Activated CD8-positive, alpha-beta memory T cell treated with anti-CD3 and anti-CD28 coated beads, Interleukin-2, amount 50 U/mL, for 24 hours (primary cell): ENCODE measurements around the gene CDC26.
"Not testable (repeated sequence)": the region's sequence is repeated elsewhere in the genome, so short reads cannot be mapped to it uniquely, and the experiment has no call there.

ENCODE experiments used
- DNase-seq: peaks from one replicate; pipeline ENCODE4 v3.0.0-alpha.2; 2020; ENCODE audit errors: extremely low read depth

The CDC26 gene

DNA sequence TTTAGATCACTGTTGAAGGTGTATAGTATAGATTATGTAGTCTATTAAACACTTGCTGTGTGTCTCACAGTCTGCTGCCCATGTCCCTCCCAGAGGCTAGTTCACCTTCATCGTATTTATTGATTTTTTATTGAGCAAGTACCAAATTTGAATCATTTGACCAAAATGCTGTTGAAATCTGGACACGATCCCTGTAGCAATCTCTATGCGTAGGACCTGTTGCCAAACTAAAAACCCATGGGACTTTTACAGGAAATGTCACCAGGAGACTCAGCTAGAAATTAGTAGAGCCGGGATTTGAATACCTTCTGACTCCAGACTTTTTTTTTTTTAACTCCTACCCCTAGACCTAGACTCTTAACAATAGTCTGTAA is 36.5 kb downstream of the CDC26 start:
- DNase-seq: no peak

DNA sequence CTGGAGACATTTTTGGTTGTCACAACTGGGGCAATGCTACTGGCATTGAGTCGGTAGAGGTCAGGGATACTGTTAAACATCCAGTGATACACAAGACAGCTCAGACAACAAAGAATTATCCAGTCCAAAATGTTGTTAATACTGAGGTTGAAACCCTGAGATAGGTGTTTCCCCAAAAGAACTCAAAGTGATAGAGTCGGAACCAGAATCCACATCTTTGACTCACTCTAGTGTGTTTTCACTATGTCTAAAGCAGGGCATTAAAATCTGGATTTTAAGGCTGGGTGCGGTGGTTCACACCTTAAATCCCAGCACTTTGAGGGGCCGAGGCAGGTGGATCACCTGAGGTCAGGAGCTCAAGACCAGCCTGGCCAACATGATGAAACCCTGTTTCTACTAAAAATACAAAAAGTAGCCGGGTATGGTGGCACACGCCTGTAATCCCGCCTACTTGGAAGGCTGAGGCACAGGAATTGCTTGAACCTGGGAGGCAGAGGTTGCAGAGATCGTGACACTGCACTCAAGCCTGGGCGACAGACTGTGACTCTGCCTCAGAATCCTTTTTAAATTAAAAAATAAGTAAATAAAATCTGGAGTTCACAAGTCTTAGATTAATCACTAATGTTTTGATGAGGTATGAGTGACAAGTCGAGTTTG is 37.0 kb downstream of the CDC26 start:
- no peak for DNase-seq

DNA sequence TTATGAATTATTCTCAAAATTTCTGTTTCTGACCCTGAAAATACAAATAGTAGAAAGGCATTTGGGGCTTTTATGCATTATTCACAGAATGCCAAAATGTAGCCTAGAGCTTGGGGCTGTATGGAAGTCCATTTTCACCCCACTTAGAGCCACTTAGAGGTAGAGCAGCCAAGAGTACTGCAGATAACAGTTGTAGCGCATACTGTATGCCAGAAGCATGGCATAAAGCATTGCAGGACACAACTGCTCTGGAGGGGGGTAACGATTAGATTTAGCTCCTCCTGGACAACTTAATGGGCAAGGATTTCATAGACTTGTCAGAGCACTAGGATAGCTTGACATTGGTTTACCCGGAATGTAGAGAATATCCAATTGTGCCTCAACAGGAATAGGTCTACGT is 38.3 kb downstream of the CDC26 start:
- DNase-seq: no peak

DNA sequence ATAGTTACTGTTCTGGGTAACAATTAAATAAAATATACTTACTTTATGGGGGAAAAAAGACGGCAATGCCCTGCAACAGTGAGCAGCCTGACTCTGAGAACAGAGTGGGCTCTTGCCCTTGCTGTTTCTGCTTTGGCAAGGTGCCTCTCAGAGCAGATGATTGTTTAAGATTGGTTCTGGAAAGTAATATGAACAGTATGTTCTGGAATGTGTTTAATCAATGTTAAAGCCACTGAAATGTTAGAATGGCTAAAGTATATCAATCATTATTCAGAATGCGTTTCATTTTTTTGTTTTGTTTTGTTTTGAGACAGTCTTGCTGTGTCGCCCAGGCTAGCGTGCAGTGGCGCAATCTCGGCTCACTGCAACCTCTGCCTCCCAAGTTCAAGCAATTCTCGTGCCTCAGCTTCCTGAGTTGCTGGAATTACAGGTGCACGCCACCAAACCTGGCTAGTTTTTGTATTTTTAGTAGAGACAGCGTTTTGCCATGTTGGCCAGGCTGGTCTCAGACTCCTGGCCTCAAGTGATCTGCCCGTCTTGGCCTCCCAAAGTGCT is 39.6 kb downstream of the CDC26 start:
- not testable (repeated sequence) for DNase-seq

DNA sequence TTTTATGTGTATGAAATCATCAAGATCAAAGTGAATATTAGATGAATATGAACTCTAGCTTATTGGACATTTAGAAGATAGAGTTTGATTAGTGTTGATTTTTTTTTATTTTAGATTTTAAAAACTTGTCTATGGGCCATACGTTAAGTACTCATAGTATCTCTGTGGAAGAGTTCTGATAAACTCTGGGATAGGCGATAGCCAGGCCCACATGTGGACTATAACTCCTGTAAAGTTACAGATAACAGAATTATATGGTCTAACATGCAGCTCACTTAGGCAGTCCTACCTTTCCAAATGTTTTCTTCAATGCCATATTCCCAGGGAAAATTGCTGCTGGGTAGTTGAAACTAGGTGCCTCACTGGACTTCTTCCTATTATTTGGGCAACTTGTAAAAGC is 43.7 kb downstream of the CDC26 start:
- no peak for DNase-seq

DNA sequence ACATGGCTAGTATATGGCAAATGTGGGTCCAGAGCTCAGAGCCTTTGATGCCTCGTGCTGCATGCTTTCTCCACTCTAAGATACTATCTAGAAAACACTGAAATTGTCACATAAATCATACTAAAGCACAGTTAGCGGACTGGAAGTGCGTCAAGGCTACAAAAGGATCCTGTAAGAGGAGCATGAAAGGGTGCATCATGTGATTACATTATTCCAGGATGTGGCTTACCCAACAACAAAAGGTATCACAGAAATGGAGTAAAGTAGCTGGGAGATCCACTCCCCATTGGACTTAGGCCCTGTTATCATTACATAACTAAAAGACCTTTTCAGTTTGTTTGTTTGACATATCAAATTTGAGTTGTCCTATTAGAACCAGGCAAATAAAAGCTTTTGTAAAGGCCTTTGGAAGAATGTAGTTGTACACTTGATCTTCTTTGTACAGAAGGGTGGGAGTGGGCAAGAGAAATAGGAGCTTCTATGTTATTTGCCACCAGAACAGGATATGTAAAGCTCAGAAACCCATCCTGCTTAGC is 47.2 kb downstream of the CDC26 start:
- DNase-seq: no peak

DNA sequence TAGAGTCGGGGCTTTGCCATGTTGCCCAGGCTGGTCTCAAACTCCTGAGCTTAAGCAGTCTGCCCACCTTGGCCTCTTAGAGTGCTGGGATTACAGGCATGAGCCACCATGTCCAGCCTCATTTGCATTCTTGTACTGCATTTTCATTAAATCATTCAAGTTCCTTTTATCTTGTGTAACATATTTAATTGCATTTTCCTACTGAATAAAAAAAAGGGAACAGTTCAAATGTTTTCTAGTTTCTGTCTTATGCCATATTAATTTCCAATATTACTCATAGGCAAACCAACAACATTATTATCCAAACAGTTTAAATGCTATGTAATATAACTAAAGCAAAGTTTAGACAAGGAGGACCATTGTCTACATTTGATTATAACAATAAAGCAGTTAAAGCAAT is 47.9 kb downstream of the CDC26 start:
- DNase-seq: no peak

DNA sequence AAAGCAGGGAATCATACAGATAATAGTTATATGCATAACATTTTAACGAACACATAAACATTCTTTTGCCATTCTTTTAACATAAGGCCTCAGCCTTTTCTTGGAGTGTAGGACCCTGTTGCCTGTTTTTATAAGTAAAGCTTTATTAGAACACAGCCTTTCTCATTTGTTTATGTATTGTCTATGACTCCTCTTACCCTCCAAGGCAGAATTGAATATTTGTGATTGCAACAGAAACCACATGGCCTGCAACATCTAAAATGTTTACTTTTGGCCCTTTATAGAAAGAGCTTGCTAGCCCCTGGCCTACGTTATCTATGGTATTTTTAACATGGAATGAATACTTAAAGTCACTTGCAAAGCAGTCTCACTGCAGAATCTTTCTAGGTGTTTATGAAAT is 51.4 kb downstream of the CDC26 start:
- no peak for DNase-seq

DNA sequence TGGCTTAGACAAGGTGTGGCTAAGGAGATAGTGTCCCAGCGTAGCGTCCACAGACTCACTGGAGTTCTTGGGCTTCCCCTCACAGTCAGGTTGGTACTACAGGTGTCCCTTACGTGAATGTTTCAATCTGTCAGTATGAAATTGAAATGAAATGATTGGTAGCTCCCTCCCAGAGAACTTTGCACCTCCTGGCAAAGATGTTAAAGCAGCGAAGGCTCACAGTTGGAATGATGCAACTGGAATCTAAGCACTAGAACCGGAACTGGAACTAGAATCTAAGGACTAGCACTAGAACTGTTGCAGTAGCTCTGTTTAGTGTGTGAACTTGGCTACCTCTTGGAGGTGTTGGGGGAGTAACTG is 52.9 kb downstream of the CDC26 start:
- DNase-seq: no peak

DNA sequence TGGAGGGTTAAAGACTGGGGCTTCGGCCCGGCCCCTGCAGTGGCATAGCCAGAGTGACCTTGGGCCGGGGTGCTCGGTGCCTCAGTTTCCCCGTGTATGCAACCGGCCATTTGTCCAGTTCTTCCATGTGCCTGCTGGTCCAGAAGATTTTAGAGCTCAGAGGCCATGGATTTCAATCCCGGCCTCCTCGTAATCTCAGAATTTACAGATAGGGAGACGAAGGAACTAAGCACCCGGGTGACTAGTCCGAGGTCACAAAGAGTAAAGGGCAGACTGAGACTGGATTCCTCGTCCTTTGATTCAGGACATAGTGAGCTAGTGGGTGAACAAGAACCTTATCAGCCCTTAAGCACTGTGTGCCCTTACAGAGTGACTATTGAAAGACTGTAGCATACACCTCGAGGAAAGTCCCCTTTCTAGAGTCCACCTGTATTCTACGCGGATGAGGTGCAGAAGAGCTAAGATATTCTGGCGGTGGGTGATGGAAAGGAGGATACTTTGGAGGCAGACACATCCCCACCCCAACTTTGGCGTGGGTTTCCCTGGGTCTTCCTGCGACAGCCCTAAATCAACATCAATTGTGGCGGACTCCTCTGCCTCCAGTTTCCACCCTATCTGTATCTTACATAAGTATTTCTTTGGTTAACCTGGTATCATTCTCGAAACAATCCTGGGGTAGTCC is 53.4 kb downstream of the CDC26 start:
- DNase-seq: no peak

DNA sequence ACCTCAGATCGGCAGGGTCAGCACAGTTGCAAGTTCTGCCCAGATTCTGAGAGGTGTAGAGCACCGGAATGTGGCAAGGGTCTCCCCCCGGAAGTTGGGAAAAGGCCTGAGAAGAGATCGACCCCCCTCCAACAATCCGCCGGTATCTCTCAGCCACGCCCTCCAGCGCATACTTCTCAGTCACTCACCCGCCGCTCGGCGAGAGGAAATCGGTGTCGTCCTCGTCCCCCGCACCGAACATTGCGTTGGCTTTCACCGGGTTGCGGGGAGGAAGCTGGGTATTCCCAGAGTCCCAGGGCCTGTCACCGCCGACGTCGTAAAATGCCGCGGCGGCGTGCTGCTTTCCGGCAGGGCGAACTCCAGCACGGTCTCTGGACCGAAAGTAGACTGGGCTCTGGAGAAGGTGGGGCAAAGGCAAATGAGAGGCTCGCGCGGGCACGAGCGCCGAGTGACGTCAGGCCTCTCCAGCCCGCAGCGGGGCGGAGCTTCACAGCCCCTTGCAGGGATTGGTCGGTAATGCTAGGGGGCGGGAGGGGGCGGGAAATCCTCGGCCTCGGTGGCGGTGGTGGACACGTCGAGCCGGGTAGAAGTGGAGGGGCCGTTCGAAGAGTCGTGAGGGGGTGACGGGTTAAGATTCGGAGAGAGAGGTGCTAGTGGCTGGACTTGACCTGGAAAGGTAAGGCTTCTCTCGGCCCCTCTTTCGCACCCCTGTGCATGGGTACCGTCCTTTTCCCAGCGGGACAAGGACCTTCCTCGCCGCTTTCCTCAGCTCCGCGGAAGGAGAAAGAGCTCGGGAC is 54.2 kb downstream of the CDC26 start, which contains the start of the genes FKBP15 and SLC31A1:
Gene FKBP15, minus strand, starts transcription at position 275 of the 797 bp plus-strand sequence. Its CDS starts 34 bp downstream, at position 241.
Gene SLC31A1, plus strand, starts transcription at position 542 of the 797 bp plus-strand sequence. CDS start 34,605 bp downstream, outside the sequence.
- DNase-seq: peak; percentile 89

DNA sequence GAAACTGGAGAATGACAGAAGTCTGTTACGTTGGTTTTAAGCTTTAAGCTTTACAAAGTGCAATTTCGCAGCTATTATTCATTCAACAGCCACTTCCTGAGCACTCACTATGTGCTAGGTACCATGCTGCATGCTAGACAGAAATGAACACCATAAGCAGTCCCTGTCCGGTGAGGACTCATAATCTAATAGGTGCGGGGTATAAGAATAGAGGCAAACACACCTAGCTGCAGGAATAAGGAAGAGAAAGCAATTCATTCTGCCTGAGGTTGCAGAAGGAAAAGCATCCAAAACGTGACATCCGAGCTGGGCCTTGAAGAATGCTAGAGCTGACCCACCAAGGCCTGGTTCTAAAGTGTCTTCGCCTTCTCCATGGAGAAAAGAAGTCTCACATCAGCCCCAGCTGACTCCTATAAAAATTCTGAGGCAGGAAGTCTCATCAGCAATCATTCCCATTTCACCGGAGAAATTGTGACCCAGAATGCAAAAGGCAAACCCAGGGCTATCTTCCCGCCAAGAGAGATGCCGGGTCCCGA is 54.8 kb downstream of the CDC26 start:
- no peak for DNase-seq

DNA sequence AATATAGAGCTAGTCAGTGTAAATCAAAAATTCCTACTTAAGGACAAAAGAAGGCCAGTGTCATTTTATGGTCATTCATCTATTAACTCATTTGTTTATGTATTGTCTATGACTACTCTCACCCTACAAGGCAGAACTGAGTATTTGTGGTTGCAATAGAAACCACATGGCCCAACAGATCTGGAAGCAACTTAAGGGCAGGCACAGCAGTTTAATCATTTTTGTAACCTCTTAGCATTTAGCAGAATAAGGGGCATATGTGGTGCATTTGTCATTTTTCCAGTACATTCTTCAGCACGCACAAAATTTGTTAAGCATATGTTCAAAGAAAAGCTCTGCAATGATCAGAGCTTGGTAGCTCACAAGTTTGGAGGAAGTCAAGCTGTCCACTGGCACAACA is 55.4 kb downstream of the CDC26 start:
- no peak for DNase-seq

DNA sequence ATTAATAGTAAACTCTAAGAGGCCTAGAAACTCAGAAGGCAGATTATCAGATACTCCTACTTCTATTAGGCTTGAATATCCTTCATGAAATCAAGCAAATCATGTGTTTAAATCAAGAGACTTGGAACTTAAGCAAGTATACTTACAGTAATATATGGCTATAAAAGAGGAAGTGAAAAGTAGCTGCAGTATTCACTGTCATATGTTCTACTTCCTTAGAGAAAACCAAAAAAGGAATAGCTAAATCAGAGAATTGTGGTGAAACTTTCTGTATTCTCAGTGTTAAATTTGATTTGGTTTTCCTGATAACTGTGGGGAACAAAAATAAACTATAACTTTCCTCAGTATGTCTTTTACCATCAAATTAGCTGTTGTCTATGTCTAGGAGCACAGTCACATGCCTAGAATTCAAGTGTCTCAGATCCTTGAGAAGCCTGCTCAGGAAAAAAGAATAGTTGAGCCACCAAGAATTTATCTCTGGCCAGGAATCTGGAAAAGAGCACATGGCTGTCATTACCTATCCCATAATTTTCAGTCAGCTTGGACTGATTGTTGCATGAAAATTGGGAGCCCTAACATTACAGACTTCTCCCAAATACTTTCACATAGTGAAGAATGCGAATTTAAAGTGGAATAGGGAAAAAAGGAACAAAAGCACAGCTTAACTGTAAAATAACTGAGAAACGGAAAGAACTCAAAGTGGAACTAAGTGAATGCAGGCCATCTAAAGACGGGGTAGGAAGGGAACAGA is 56.0 kb downstream of the CDC26 start:
- DNase-seq: no peak
